ENCODE results near the gene RGL3. TPM values are rescaled to one million over a fixed set of nuclear protein-coding genes. Genes with fewer than 3 reads are reported as not detected.

RGL3 gene
- total and polyA plus RNA-seq, 2 of the 4 experiments (the other 2 are of a cell fraction) = 0.18 to 0.62 TPM

DNA sequence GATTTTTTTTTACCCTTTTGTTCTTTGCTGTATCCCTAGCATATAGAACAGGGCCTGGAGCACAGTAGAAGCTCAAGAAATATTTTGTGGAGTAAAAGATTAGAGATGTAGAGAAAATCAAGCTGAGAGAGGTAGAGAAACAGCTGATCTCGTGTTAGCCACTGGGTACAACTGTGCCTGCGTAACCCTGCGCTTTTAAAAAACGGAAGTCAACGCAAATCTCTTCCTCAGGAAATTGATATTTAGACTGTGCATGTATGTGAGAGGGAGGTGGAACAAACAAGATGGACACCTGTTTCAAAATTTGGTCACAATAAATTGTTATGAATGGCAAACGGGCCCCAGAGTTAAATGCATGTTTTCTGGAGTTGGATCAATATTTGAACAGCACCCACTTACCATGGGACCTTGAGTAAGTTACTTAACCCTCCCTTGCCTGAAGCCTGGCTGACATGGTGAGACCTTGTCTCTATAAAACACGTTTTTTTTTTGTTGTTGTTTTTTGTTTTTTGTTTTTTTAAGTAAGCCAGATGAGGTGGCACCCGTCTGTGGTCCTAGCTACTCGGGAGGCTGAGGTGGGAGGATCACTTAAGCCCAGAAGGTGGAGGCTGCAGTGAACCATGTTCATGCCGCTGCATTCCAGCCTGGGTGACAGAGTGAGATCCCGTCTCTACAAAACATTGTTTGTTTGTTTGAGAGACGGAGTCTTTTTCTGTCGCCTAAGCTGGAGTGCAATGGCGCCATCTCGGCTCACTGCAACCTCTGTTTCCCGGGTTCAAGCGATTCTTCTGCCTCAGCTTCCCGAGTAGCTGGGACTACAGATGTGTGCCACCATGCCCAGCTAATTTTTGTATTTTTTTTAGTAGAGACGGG lies 31.7 kb downstream of the RGL3 start:
- Histone ChIP-seq H3K9ac (ENCODE audit: low read depth, low read length) (no peak overlapping the region), H3K4ac (ENCODE audit: low read depth, low read length) (no peak overlapping the region), H3K23ac (ENCODE audit: low read depth, low read length) (no peak overlapping the region), H2BK120ac (ENCODE audit: low read depth, low read length) (no peak overlapping the region), H3K9me1 (ENCODE audit: insufficient read depth, low read length) (no peaks in the 10 kb centered on the region), H4K20me1 (ENCODE audit: insufficient read depth, low read length) (no peaks in the 10 kb centered on the region), H3K27me3 (ENCODE audit: control insufficient read depth, insufficient read depth, low read length) (no peaks in the 10 kb centered on the region; the same call in 1 of the 2 replicates), H2BK15ac (ENCODE audit: low read depth, low read length) (no peak overlapping the region), H3K4me3 (ENCODE audit: insufficient read depth, low read depth, low read length) (no peak overlapping the region), H3K4me2 (ENCODE audit: low read depth, low read length) (no peak overlapping the region), H3K18ac (ENCODE audit: low read depth, low read length) (no peak overlapping the region), H2BK5ac (ENCODE audit: low read depth, low read length, poor library complexity, severe bottlenecking) (no peak overlapping the region), H3K56ac (ENCODE audit: extremely low read depth, insufficient read depth, low read length) (no peak overlapping the region), H3K79me1 (ENCODE audit: low read depth in 1 of 2, low read length in 2 of 2) (no peaks in the 10 kb centered on the region), H2AK5ac (ENCODE audit: low read depth, low read length) (no peak overlapping the region), H4K91ac (ENCODE audit: insufficient read depth, low read depth, low read length) (no peak overlapping the region), H4K8ac (ENCODE audit: low read depth in 2 of 2, low read length in 2 of 2) (no peak overlapping the region), H2BK20ac (ENCODE audit: low read depth, low read length) (no peak overlapping the region), H2AFZ (replicated peaks; ENCODE audit: low read length, poor library complexity) (no peak overlapping the region), H2AK9ac (replicated peaks; ENCODE audit: low read depth, low read length, poor library complexity) (no peak overlapping the region), H3K36me3 (ENCODE audit: control insufficient read depth, insufficient read depth, low read length) (no peaks in the 10 kb centered on the region), H4K5ac (ENCODE audit: low read depth, low read length) (no peak overlapping the region), H3K27ac (ENCODE audit: insufficient read depth, low read length) (no peak overlapping the region), H3K9me3 (ENCODE audit: control insufficient read depth, insufficient read depth, low read length) (peaks cover 8% of the 10 kb centered on the region), H3K4me1 (ENCODE audit: control insufficient read depth, insufficient read depth, low read length) (0 out of 2 replicates have a peak, but pooled peaks cover 2% of the 10 kb centered on the region), H3K14ac (replicated peaks; ENCODE audit: low read depth, low read length) (no peak overlapping the region)
- ATAC-seq (ENCODE audit: low read depth) = no peak
- no peak for DNase-seq
- WGBS, 2 experiments (ENCODE audit: extremely low coverage in 2 of 2, insufficient read length in 1 of 2) = 70% methylated on average over 7 of the region's 19 CpGs; no CpG with 5 or more reads in 1 of the 2 experiments
- intact Hi-C loops (cut with micrococcal nuclease) = no loop called here
- dilution Hi-C loops (cut with HindIII; ENCODE audit: low sequenced_read_pairs, unreplicated experiment) = no loop called here
- ChIA-PET CTCF (no interaction called here), POLR2A (ENCODE audit: unreplicated experiment) (no interaction called here)
- no TSS peak for BruUV-seq (replicated peaks)
- in situ Hi-C loops (cut with MboI; ENCODE audit: low sequenced_read_pairs) = no loop called here
- TF ChIP-seq, protein P1, sequence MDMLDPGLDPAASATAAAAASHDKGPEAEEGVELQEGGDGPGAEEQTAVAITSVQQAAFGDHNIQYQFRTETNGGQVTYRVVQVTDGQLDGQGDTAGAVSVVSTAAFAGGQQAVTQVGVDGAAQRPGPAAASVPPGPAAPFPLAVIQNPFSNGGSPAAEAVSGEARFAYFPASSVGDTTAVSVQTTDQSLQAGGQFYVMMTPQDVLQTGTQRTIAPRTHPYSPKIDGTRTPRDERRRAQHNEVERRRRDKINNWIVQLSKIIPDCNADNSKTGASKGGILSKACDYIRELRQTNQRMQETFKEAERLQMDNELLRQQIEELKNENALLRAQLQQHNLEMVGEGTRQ (IDR thresholded peaks at IDR 0.05; ENCODE audit: low read depth, low read length) = no peak
- TF ChIP-seq MAZ (IDR thresholded peaks at IDR 0.05; ENCODE audit: borderline replicate concordance, low read depth, low read length) = no peak
- TF ChIP-seq RCOR1 (IDR thresholded peaks at IDR 0.05; ENCODE audit: insufficient replicate concordance, low read length) = no peak
- TF ChIP-seq CHD1 (IDR thresholded peaks at IDR 0.05; ENCODE audit: low read depth, low read length) = no peak
- no peak for TF ChIP-seq RAD21 (IDR thresholded peaks at IDR 0.05; ENCODE audit: low read length)
- no peak for TF ChIP-seq FOS (IDR thresholded peaks at IDR 0.05; ENCODE audit: low read depth, low read length)
- no peak for TF ChIP-seq MXI1 (IDR thresholded peaks at IDR 0.05; ENCODE audit: borderline replicate concordance, low read depth, low read length)
- no peak for TF ChIP-seq SMC3 (IDR thresholded peaks at IDR 0.05; ENCODE audit: low read depth, low read length)
- no peak for TF ChIP-seq BHLHE40 (IDR thresholded peaks at IDR 0.05; ENCODE audit: low read depth, low read length)
- TF ChIP-seq, protein P2, sequence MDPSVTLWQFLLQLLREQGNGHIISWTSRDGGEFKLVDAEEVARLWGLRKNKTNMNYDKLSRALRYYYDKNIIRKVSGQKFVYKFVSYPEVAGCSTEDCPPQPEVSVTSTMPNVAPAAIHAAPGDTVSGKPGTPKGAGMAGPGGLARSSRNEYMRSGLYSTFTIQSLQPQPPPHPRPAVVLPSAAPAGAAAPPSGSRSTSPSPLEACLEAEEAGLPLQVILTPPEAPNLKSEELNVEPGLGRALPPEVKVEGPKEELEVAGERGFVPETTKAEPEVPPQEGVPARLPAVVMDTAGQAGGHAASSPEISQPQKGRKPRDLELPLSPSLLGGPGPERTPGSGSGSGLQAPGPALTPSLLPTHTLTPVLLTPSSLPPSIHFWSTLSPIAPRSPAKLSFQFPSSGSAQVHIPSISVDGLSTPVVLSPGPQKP (IDR thresholded peaks at IDR 0.05; ENCODE audit: borderline replicate concordance, low read depth, low read length) = no peak
- no peak for TF ChIP-seq NFE2L2 (IDR thresholded peaks at IDR 0.05; ENCODE audit: low read depth, low read length)
- TF ChIP-seq, protein P3, sequence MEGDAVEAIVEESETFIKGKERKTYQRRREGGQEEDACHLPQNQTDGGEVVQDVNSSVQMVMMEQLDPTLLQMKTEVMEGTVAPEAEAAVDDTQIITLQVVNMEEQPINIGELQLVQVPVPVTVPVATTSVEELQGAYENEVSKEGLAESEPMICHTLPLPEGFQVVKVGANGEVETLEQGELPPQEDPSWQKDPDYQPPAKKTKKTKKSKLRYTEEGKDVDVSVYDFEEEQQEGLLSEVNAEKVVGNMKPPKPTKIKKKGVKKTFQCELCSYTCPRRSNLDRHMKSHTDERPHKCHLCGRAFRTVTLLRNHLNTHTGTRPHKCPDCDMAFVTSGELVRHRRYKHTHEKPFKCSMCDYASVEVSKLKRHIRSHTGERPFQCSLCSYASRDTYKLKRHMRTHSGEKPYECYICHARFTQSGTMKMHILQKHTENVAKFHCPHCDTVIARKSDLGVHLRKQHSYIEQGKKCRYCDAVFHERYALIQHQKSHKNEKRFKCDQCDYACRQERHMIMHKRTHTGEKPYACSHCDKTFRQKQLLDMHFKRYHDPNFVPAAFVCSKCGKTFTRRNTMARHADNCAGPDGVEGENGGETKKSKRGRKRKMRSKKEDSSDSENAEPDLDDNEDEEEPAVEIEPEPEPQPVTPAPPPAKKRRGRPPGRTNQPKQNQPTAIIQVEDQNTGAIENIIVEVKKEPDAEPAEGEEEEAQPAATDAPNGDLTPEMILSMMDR (conservative IDR thresholded peaks at IDR 0.05; ENCODE audit: low read depth, low read length) = no peak
- no peak for TF ChIP-seq MAFK (IDR thresholded peaks at IDR 0.05; ENCODE audit: low read depth, low read length)
- no peak for TF ChIP-seq RFX5 (IDR thresholded peaks at IDR 0.05; ENCODE audit: low read depth, low read length)
- TF ChIP-seq POLR2A (IDR thresholded peaks at IDR 0.05; ENCODE audit: low read depth, low read length) = no peak

Data from IMR-90 (cell line).